Choroid plexus epithelial cell (primary cell): Measurements from ENCODE around the gene PIK3R5.

ENCODE experiments used
- DNase-seq: peaks from one replicate; pipeline ENCODE4 v3.0.0-alpha.2; 2010; ENCODE audit warnings: low read depth
- H3K4me3 ChIP-seq: 2 replicates; pipeline ENCODE4 v1.5.1; 2011; ENCODE audit warnings: low read depth, mild to moderate bottlenecking, control low read depth, low read length, moderate library complexity
- TF ChIP-seq, protein P1 (sequence below): conservative IDR thresholded peaks from 2 replicates; pipeline ENCODE4 v1.5.1; 2011; ENCODE audit warnings: low read depth, mild to moderate bottlenecking, control low read depth, inconsistent platforms, low read length, moderate library complexity

The PIK3R5 gene

DNA sequence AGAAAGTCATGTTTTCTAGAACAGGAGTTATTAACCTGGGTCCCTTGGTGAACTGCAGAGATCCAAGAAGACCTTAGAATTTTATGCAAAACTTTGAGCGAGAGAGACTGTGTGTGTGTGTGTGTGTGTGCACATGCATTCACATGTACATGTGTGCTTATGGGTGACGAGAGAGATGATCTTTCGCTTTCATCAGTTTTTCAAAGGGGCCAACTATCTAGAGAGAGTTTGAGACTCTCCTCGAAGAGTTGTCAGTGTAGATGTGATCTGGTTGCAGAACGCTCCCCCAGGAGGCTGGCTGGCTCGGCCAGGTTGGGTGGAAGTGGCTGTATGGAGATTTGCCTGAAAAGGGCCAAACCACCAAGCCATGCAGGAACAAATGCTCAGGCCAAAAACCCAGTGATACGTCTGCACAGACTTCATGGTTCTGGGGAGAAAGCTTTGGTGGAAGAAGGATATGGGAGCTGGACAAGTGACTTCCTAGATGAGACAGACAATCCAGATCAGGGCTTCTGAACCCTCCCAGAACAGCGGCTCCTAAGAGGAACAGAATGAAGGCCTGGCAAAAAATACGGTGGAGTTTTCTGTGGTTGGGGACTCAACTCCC is 6.1 kb downstream of the PIK3R5 start:
- TF ChIP-seq, protein P1, sequence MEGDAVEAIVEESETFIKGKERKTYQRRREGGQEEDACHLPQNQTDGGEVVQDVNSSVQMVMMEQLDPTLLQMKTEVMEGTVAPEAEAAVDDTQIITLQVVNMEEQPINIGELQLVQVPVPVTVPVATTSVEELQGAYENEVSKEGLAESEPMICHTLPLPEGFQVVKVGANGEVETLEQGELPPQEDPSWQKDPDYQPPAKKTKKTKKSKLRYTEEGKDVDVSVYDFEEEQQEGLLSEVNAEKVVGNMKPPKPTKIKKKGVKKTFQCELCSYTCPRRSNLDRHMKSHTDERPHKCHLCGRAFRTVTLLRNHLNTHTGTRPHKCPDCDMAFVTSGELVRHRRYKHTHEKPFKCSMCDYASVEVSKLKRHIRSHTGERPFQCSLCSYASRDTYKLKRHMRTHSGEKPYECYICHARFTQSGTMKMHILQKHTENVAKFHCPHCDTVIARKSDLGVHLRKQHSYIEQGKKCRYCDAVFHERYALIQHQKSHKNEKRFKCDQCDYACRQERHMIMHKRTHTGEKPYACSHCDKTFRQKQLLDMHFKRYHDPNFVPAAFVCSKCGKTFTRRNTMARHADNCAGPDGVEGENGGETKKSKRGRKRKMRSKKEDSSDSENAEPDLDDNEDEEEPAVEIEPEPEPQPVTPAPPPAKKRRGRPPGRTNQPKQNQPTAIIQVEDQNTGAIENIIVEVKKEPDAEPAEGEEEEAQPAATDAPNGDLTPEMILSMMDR = no peak
- no peak for DNase-seq
- no peak overlapping the region for H3K4me3 ChIP-seq

DNA sequence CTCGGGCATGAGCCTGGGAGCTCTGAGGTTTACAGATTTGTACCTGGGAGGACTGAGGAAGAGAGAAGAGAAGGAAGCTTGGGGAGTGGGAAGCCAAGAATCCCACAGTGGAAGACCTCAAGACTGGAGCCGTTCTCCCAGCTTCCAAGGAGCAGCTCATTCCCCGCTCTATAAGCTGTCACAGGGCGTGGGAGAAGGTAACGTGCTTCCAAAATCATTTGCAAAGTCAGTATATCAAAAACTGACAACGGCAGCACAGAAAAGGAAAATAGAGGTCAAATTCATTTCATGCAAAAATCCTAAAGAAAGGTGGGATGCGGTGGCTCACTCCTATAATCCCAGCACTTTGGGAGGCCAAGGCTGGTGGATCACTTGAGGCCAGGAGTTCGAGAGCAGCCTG is 7.8 kb downstream of the PIK3R5 start:
- TF ChIP-seq, protein P1 = no peak
- no peak for DNase-seq
- no peak overlapping the region for H3K4me3 ChIP-seq

DNA sequence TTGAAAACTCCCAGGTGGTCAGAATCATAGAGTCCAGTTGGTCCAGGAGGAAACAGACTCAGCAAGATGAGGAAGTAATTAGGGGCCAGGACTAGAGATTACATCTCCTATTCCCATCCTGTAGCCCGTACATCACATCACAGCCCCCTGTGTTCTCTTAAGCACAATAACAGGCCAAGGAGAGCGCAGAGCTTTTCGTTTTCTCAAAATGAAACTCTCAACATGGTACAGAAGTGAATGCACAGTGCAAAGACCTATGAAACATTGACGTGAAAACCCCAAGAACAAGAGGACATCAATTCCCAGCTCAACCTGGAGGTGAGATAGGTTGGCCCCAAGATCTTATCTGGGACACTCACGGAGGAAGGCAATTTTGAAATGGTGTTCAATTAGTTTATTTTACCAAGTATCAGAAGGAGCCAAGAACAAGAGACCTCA is 9.0 kb downstream of the PIK3R5 start:
- no peak overlapping the region for H3K4me3 ChIP-seq
- TF ChIP-seq, protein P1 = no peak
- no peak for DNase-seq

DNA sequence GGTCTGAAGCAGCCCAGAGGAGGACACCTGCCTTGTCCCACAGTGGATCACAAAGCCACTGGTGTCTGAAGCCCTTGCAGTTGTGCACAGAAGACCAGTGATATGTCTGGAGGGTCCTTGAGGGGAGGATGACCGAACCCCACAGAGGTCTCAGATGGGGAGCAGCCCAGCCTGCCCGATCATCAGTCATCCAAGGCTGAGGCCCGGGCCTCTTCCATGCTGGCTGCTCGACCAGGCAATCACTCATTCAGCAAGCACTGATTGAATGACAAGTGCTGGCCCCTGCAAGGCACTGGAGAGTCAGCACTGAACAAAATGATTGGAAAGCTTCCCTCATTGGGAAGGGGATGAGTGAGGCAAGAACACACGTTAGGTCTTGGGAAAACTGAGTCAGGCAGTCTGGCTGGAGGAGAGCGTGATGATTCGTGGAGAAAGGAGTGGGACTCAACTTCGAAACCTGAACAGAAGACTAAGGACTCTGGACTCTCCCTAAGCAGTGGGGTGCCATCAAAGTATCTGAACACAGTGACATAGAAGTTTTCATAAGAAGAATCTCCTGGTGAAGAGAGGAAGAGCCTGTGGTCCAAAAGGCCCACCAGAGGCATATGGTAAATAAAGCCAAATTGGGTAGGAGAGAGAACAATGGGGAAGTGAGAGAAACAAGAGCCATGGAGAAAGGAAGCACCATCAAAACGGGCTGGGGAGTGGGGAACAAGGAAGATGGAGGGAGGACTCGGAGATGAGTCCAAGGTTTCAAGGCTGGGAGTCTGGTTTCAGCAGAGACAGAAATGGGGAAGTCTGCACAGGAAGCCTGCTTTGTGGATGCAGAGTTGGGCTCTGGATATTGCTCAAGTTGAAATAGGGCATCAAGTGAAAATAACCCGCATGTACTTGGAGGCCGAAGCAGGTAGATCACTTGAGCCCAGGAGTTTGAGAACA is 10.2 kb downstream of the PIK3R5 start:
- TF ChIP-seq, protein P1 = no peak
- no peak for DNase-seq
- H3K4me3 ChIP-seq = no peak overlapping the region

DNA sequence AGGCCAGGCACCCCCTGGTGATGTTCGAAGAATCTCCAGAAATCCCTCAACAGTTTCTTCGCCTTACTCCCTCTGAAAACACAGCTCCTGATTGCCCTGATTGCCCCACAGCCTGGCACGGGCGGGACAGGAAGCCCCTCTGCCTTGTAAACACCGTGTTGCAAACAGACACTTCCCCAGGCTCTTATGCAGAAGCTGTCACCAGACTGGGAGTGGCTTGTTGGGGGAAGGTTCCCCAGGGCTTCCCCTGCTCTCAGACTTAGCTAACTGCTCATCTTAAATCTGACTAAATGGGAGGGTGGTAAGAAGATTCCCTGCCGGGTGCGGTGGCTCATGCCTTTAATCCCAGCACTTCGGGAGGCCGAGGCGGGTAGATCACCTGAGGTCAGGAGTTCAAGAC is 11.2 kb downstream of the PIK3R5 start:
- DNase-seq = no peak
- TF ChIP-seq, protein P1 = no peak
- no peak overlapping the region for H3K4me3 ChIP-seq

DNA sequence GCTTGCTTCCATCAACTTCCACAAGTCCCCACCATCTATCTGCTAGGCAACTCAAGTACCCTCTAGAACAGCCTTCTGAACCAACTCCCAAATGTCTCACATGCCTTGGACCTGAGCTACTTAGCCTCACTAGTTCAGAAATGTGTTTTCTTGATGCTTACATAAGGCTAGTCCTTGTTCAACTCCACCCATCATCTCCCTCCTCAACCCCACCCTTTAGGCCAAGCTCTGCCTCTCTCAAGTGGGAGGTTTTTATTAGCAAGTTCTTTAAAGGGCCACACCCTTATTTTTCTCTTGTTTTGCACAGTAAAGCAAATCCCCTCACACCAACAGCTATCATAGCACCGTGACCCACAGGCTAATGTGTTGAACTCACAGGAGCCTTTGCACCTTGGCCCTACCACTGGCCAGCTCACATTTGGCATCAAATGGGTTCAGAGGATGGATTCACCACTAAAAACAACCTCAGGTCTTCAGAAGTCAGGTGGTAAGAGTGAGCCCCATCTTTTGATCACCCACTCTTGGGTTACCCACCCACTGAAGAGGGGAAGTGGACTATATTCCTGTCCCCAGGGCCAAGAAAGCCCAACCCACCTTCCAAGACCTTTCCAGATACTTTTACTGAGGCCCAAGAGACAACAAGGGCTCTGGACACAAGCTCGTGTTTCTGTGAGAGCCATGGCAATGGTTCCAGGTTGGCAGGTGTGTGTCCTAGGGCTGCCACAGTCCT is 12.2 kb downstream of the PIK3R5 start:
- TF ChIP-seq, protein P1 = no peak
- no peak overlapping the region for H3K4me3 ChIP-seq
- no peak for DNase-seq
